Measurements from ENCODE around the gene NTNG2. TPM values are rescaled to one million over a fixed set of nuclear protein-coding genes. Genes with fewer than 3 reads are reported as not detected.

The NTNG2 gene
- total and polyA plus RNA-seq, 2 donors (not counting 3 experiments of a cell fraction or from before 2014, with no cell fraction given), result 0.08 to 0.88 TPM

DNA sequence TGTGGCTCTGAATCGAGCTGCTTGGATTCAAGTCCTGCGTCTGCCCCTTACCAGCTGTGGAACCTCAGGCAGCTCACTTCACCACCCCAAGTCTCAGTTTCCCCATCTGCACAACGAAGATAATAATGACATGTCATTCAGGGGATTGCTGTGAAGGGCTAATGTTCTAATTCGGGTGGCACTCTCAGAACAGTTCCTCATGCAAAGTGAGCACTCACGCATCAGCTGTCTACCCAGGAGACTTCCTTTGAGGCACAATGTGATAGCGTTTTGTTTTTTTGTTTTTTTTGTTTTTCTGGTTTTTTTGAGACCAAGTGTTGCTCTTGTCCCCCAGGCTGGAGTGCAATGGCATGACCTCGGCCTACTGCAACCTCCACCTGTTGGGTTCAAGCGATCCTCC, 56.4 kb downstream of the NTNG2 start:
- H3K36me3 ChIP-seq (ENCODE audit: control insufficient read depth in 2 of 2, extremely low read depth in 1 of 2, insufficient read depth in 2 of 2, low read length in 2 of 2), result no peaks in the 10 kb centered on the region
- no peak for FAIRE-seq
- intact Hi-C loops (cut with micrococcal nuclease) (no loop called here), dilution Hi-C loops (cut with MboI; ENCODE audit: extremely low pct_ligation_motif_present, low sequenced_read_pairs) (no loop called here)
- peaks cover 9% of the 10 kb centered on the region for H3K4me1 ChIP-seq (ENCODE audit: control insufficient read depth, extremely low read depth, insufficient read depth, low read length)
- no peak overlapping the region for H2AFZ ChIP-seq (ENCODE audit: low read depth, low read length)
- BruUV-seq (replicated peaks), result no TSS peak
- no peaks in the 10 kb centered on the region for H3K9me1 ChIP-seq (replicated peaks; ENCODE audit: control insufficient read depth, extremely low read depth, insufficient read depth, low read length)
- no peaks in the 10 kb centered on the region for H3K9me3 ChIP-seq (replicated peaks; ENCODE audit: control insufficient read depth, insufficient read depth, low read length)
- no peaks in the 10 kb centered on the region for H3K79me2 ChIP-seq (ENCODE audit: control insufficient read depth, insufficient read depth, low read length)
- H3K9ac ChIP-seq (replicated peaks; ENCODE audit: extremely low read depth, insufficient read depth, low read length), result no peak overlapping the region
- no peak for TF ChIP-seq MYC (IDR thresholded peaks at IDR 0.05; ENCODE audit: low read depth, low read length)
- no peak for TF ChIP-seq GATA2 (IDR thresholded peaks at IDR 0.05; ENCODE audit: insufficient read depth, insufficient read length, low read depth, low read length)
- TF ChIP-seq, protein P1, sequence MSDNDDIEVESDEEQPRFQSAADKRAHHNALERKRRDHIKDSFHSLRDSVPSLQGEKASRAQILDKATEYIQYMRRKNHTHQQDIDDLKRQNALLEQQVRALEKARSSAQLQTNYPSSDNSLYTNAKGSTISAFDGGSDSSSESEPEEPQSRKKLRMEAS (IDR thresholded peaks at IDR 0.05; ENCODE audit: insufficient read depth, insufficient read length), result no peak
- TF ChIP-seq POLR2A (IDR thresholded peaks at IDR 0.05; ENCODE audit: low read depth, low read length), result no peak
- TF ChIP-seq FOS (IDR thresholded peaks at IDR 0.05; ENCODE audit: borderline replicate concordance, insufficient read depth, low read length), result no peak
- TF ChIP-seq, protein P2, sequence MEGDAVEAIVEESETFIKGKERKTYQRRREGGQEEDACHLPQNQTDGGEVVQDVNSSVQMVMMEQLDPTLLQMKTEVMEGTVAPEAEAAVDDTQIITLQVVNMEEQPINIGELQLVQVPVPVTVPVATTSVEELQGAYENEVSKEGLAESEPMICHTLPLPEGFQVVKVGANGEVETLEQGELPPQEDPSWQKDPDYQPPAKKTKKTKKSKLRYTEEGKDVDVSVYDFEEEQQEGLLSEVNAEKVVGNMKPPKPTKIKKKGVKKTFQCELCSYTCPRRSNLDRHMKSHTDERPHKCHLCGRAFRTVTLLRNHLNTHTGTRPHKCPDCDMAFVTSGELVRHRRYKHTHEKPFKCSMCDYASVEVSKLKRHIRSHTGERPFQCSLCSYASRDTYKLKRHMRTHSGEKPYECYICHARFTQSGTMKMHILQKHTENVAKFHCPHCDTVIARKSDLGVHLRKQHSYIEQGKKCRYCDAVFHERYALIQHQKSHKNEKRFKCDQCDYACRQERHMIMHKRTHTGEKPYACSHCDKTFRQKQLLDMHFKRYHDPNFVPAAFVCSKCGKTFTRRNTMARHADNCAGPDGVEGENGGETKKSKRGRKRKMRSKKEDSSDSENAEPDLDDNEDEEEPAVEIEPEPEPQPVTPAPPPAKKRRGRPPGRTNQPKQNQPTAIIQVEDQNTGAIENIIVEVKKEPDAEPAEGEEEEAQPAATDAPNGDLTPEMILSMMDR (IDR thresholded peaks at IDR 0.05; ENCODE audit: extremely low read depth in 1 of 2, insufficient read depth in 1 of 2, low read depth in 1 of 2, low read length in 2 of 2), result no peak
- no peak for TF ChIP-seq JUN (IDR thresholded peaks at IDR 0.05; ENCODE audit: borderline replicate concordance, insufficient read depth, insufficient read length, low read depth)
- TF ChIP-seq POLR2AphosphoS5 (IDR thresholded peaks at IDR 0.05; ENCODE audit: insufficient read depth, low read depth, low read length), result no peak
- no peak for TF ChIP-seq EZH2 (IDR thresholded peaks at IDR 0.05; ENCODE audit: borderline replicate concordance, low read depth, low read length, severe bottlenecking)
- DNase-seq (ENCODE audit: low read depth, low spot score), result no peak
- no peaks in the 10 kb centered on the region for H4K20me1 ChIP-seq (replicated peaks; ENCODE audit: control insufficient read depth, extremely low read depth, insufficient read depth, low read length)
- peaks cover 5 to 10% of the 10 kb centered on the region in 2 experiments for H3K27me3 ChIP-seq (ENCODE audit: control insufficient read depth in 2 of 2, insufficient read depth in 2 of 2, low read length in 2 of 2)
- ChIA-PET CTCF (interaction anchor here (0.6 to 2.3 kb wide), 4 partner anchors 18 to 463 kb away, joined by 3 to 13 read pairs (median 4); no protein-coding TSS in a partner anchor), POLR2A (no interaction called here)
- H3K27ac ChIP-seq (ENCODE audit: insufficient read depth, low read depth, low read length), result no peak overlapping the region
- no peak overlapping the region for H3K4me2 ChIP-seq (ENCODE audit: insufficient read depth, low read length)
- no peak overlapping the region for H3K4me3 ChIP-seq (replicated peaks in 1 of 3; ENCODE audit: insufficient read depth in 1 of 3, low read depth in 1 of 3, low read length in 3 of 3)
